K562 (cell line): ENCODE data around the gene CA7. TPM values are rescaled to one million over a fixed set of nuclear protein-coding genes. Genes with fewer than 3 reads are reported as not detected.

Experiments
- ATAC-seq: fragments of 200-7000 bp; cut with Tn5 transposase; 3 replicates; pipeline ENCODE4 v1.9.1; 2020; ENCODE audit warnings: moderate library complexity
- BruUV-seq: library from RNA; stranded (reverse); fragments of 400-500 nt; replicated peaks from 2 replicates; lab custom pipeline; 2021; lab: Mats Ljungman, UMichigan
- CTCF ChIA-PET: fragments of 300-600 bp; formaldehyde crosslinking; extraction: SDS; loops from one replicate; lab custom pipeline; 2021; ENCODE audit warnings: low intra/inter-chr PET ratio; lab: Yijun Ruan, JAX
- POLR2A ChIA-PET: fragments of 300-600, 350-650 bp; sonication (Branson Sonifier 250); formaldehyde crosslinking; extraction: SDS; loops from one replicate; lab custom pipeline; 2021; ENCODE audit warnings: antibody characterized with exemption, inconsistent platforms; lab: Yijun Ruan, JAX
- DNase-seq, 4 experiments: peaks; one replicate each; pipeline versions ENCODE4 v3.0.0 to v3.0.0-alpha.2; 2011 to 2018; ENCODE audit warnings: low spot score in 3 of 4, mixed read lengths in 3 of 4; ENCODE audit errors: extremely low read depth in 1 of 4
- FAIRE-seq: peaks from 2 replicates; lab custom pipeline; 2011; peaks lifted over from hg19 to GRCh38; lab: Jason Lieb, UNC
- H2AFZ ChIP-seq: 2 replicates; pipeline ENCODE4 v1.6.0; 2011; ENCODE audit warnings: low read depth, low read length, control low read depth, inconsistent platforms
- H3K27ac ChIP-seq: fragments of 200-600 bp; 3 replicates; pipeline ENCODE4 v1.8.0; 2011; ENCODE audit warnings: low read depth, mild to moderate bottlenecking, control low read depth, inconsistent platforms, low read length, moderate library complexity, mixed read lengths; ENCODE audit errors: extremely low read depth
- H3K27me3 ChIP-seq, 2 experiments: fragments of 300-600 bp in 1 of 2; 2 replicates in 1 of 2; 3 replicates in 1 of 2; pipeline versions ENCODE4 v1.6.0 to v1.8.0; 2011; ENCODE audit warnings: inconsistent platforms in 2 of 2, low read length in 2 of 2, mild to moderate bottlenecking in 1 of 2, mixed read lengths in 1 of 2, moderate library complexity in 1 of 2; ENCODE audit not compliant: control insufficient read depth in 2 of 2, insufficient read depth in 2 of 2
- H3K36me3 ChIP-seq: fragments of 300-600 bp; 3 replicates; pipeline ENCODE4 v1.8.0; 2011; ENCODE audit warnings: mild to moderate bottlenecking, low read length, inconsistent platforms; ENCODE audit not compliant: control insufficient read depth, insufficient read depth
- H3K4me1 ChIP-seq, 2 experiments: fragments of 200-600 bp in 1 of 2; replicated peaks in 1 of 2; 2 replicates in 1 of 2; 3 replicates in 1 of 2; pipeline versions ENCODE4 v1.5.1 to v1.8.0; 2011; ENCODE audit warnings: inconsistent platforms in 2 of 2, low read length in 2 of 2, mild to moderate bottlenecking in 1 of 2, mixed read lengths in 1 of 2, moderate library complexity in 1 of 2; ENCODE audit not compliant: control insufficient read depth in 2 of 2, insufficient read depth in 2 of 2
- H3K4me2 ChIP-seq: 2 replicates; pipeline ENCODE4 v1.6.1; 2011; ENCODE audit warnings: low read length, control low read depth, inconsistent platforms, mixed read lengths; ENCODE audit not compliant: insufficient read depth
- H3K4me3 ChIP-seq: fragments of 200-600 bp; sonication (generic), shearing (Covaris generic); 2 replicates; pipeline ENCODE4 v1.5.1; 2016; ENCODE audit warnings: control low read depth, inconsistent platforms
- H3K79me2 ChIP-seq: fragments of 200-600 bp; 3 replicates; pipeline ENCODE4 v1.8.0; 2011; ENCODE audit warnings: low read length, inconsistent platforms; ENCODE audit not compliant: control insufficient read depth, insufficient read depth
- H3K9ac ChIP-seq, 2 experiments: 2 replicates each; pipeline versions ENCODE4 v1.6.0 to v1.6.1; 2011; ENCODE audit warnings: low read depth in 2 of 2, low read length in 2 of 2, control low read depth in 1 of 2, inconsistent platforms in 1 of 2, mild to moderate bottlenecking in 1 of 2, mixed read lengths in 1 of 2; ENCODE audit not compliant: insufficient read depth in 1 of 2
- H3K9me1 ChIP-seq: one replicate; pipeline ENCODE4 v1.6.0; 2011; ENCODE audit warnings: inconsistent platforms, mild to moderate bottlenecking, low read length, moderate library complexity; ENCODE audit not compliant: control insufficient read depth, insufficient read depth
- H3K9me3 ChIP-seq: replicated peaks from 2 replicates; pipeline ENCODE4 v1.5.1; 2011; ENCODE audit warnings: low read depth, low read length, inconsistent platforms; ENCODE audit not compliant: control insufficient read depth, insufficient read depth
- H4K20me1 ChIP-seq: replicated peaks from 2 replicates; pipeline ENCODE4 v1.6.1; 2011; ENCODE audit warnings: low read length, inconsistent platforms, mixed read lengths; ENCODE audit not compliant: control insufficient read depth, insufficient read depth
- BHLHE40 ChIP-seq: IDR thresholded peaks from 2 replicates; pipeline ENCODE4 v1.6.1; 2011; ENCODE audit warnings: low read length, improper control_type of control experiment
- CREB1 ChIP-seq, 2 experiments: sonication (generic) in 1 of 2; formaldehyde crosslinking in 1 of 2; IDR thresholded peaks; 2 replicates each; pipeline versions ENCODE4 v1.6.1 to v1.8.0; 2012 to 2022; ENCODE audit warnings: inconsistent platforms in 1 of 2, mild to moderate bottlenecking in 1 of 2, missing genetic modification reagents in 1 of 2, moderate library complexity in 1 of 2
- HMGXB4 ChIP-seq: sonication (generic); formaldehyde crosslinking; IDR thresholded peaks from 2 replicates; pipeline ENCODE4 v1.8.1; 2023; ENCODE audit warnings: mild to moderate bottlenecking, missing genetic modification reagents
- JUNB ChIP-seq: fragments of 450-650 bp; formaldehyde crosslinking; conservative IDR thresholded peaks from 2 replicates; pipeline ENCODE4 v1.4.0; 2020; ENCODE audit warnings: mild to moderate bottlenecking
- KDM4B ChIP-seq, 2 experiments: fragments of 450-650 bp in 1 of 2; sonication (generic) in 1 of 2; IDR thresholded peaks; 2 replicates each; pipeline ENCODE4 v1.6.1; 2016 to 2017; ENCODE audit warnings: borderline replicate concordance in 2 of 2, antibody characterized with exemption in 1 of 2, low read depth in 1 of 2, mild to moderate bottlenecking in 1 of 2
- NFYB ChIP-seq: IDR thresholded peaks from 2 replicates; pipeline ENCODE4 v1.6.1; 2011; ENCODE audit warnings: mild to moderate bottlenecking, moderate library complexity; ENCODE audit not compliant: insufficient read length; ENCODE audit errors: extremely low read depth
- SIRT6 ChIP-seq: IDR thresholded peaks from one replicate; pipeline ENCODE4 v1.6.1; 2012; ENCODE audit warnings: low read depth, mild to moderate bottlenecking, control low read depth, inconsistent platforms, low read length, moderate library complexity
- ZNF507 ChIP-seq: conservative IDR thresholded peaks from 2 replicates; pipeline ENCODE4 v1.6.1; 2017; ENCODE audit warnings: missing genetic modification characterization, missing compliant biosample characterization
- ZNF584 ChIP-seq: fragments of 200-800 bp; sonication (Bioruptor generic); IDR thresholded peaks from 2 replicates; pipeline ENCODE4 v1.6.1; 2016; ENCODE audit warnings: low read depth, mild to moderate bottlenecking, missing genetic modification characterization, missing compliant biosample characterization
- WGBS: fragments of 100-300 bp; shearing (Covaris generic); methylation state at CpG from one replicate; pipeline ENCODE4 v1.1.6; 2016; ENCODE audit warnings: low coverage, mixed read lengths; ENCODE audit not compliant: insufficient coverage; ENCODE audit errors: missing lambda C conversion rate; 5-methylcytosine and 5-hydroxymethylcytosine counted together
- in situ Hi-C: fragments of 300-500 bp; cut with MboI; formaldehyde crosslinking; loops from 4 replicates; pipeline ENCODE4 v1.15.0; 2018; ENCODE audit warnings: inconsistent platforms, mixed read lengths
- intact Hi-C: fragments of 100-400 bp; cut with micrococcal nuclease; formaldehyde crosslinking; loops from 2 replicates; pipeline ENCODE4 v1.14.2; 2022
- polyA plus RNA-seq, 8 experiments: library from polyadenylated mRNA; depleted of rRNA in 4 of 8; stranded (reverse) in 5 of 8; unstranded in 3 of 8; fragments of >200 nt; fragmentation: Nextera tagmentation in 2 of 8; fragmentation: Illumina TruSeq in 1 of 8; extraction: Ambion mirVana in 2 of 8; extraction: Trizol in 1 of 8; gene quantifications; 2 replicates each; pipeline versions ENCODE4 v1.2.1 to v1.2.3, GENCODE V29; 2011 to 2014; ENCODE audit warnings: inconsistent platforms in 1 of 8, missing spikeins in 1 of 8
- total RNA-seq, 7 experiments: library from RNA; depleted of rRNA in 6 of 7; stranded (reverse); fragments of >200 nt in 6 of 7; fragmentation: Illumina TruSeq in 2 of 7; extraction: Trizol in 2 of 7; gene quantifications; 2 replicates each; pipeline versions ENCODE4 v1.2.1 to v1.2.3, GENCODE V29; 2011 to 2021; ENCODE audit warnings: low replicate concordance in 1 of 7

The CA7 gene
- total and polyA plus RNA-seq, 9 of the 15 experiments (the other 6 are each of a cell fraction or from before 2014, with no cell fraction given), result 0.03 to 0.07 (median 0.05) TPM; not detected in 5

GRCh38 chr16:66871840-66872239 lies 27.6 kb downstream of the CA7 start:
- WGBS, result 37% methylated on average over 3 of the region's 3 CpGs
- CTCF ChIA-PET, result no interaction called here
- no peak for ATAC-seq
- POLR2A ChIA-PET, result interaction anchor here (0.6 to 1.0 kb wide), 2 partner anchors 375 to 465 kb away, joined by 3 read pairs; no protein-coding TSS in a partner anchor
- intact Hi-C loops (loop anchor here (2.0 kb wide), 1 partner anchor 211 kb away; no protein-coding TSS in a partner anchor), in situ Hi-C loops (no loop called here)
- Histone ChIP-seq H4K20me1 (no peaks in the 10 kb centered on the region), H3K4me1 (peaks cover 5 to 16% of the 10 kb centered on the region in 2 experiments; a peak in 3 of 5 replicates), H3K27me3 (no peaks in the 10 kb centered on the region), H3K9me3 (no peaks in the 10 kb centered on the region), H3K4me3 (no peak overlapping the region), H2AFZ (no peak overlapping the region), H3K36me3 (no peaks in the 10 kb centered on the region), H3K9me1 (peaks cover 2% of the 10 kb centered on the region)
- FAIRE-seq, result no peak
- no TSS peak for BruUV-seq
- TF ChIP-seq NFYB, result no peak
- TF ChIP-seq BHLHE40, result no peak
- no peak for TF ChIP-seq ZNF584 (CRISPR knock-in tag)
- no peak for TF ChIP-seq ZNF507
- TF ChIP-seq HMGXB4 (CRISPR knock-in tag), result no peak
- TF ChIP-seq JUNB (CRISPR knock-in tag), result no peak
- no peak for TF ChIP-seq SIRT6
- no peak for TF ChIP-seq CREB1 (IDR thresholded peaks at IDR 0.05)
- TF ChIP-seq CREB1 (CRISPR knock-in tag; IDR thresholded peaks at IDR 0.05), result no peak
- TF ChIP-seq KDM4B (IDR thresholded peaks at IDR 0.05; ENCODE audit: borderline replicate concordance in 2 of 2, low read depth in 1 of 2), result no peak
- TF ChIP-seq, all 486 proteins: peak for 0
- H3K9ac ChIP-seq, result no peak overlapping the region
- H3K79me2 ChIP-seq, result no peaks in the 10 kb centered on the region
- H3K4me2 ChIP-seq, result no peak overlapping the region
- no peak for DNase-seq
- no peak overlapping the region for H3K27ac ChIP-seq
